Gastroesophageal sphincter (tissue), 4 donors: ENCODE results near the gene SMAP2. TPM values are rescaled to one million over a fixed set of nuclear protein-coding genes. Genes with fewer than 3 reads are reported as not detected.

Source experiments
- ATAC-seq: fragments of 150-250 bp; one replicate; pipeline ENCODE4 v1.9.1; 2016; ENCODE audit warnings: mild to moderate bottlenecking, moderate library complexity
- H3K27ac ChIP-seq, 4 donors: fragments of 200-600 bp; sonication (generic) in 3 of 4; 1 replicate in 3 of 4; 2 replicates in 1 of 4; pipeline ENCODE4 v1.5.1; 2016 to 2019
- H3K27me3 ChIP-seq: fragments of 200-600 bp; sonication (generic); one replicate; pipeline ENCODE4 v1.5.1; 2019
- H3K36me3 ChIP-seq, 2 donors: fragments of 200-600 bp; sonication (generic); one replicate each; pipeline ENCODE4 v1.5.1; 2019; ENCODE audit warnings: control low read depth in 1 of 2
- H3K4me1 ChIP-seq, 3 donors: fragments of 200-600 bp; sonication (generic); 1 replicate in 2 of 3; 2 replicates in 1 of 3; pipeline ENCODE4 v1.5.1; 2016 to 2019; ENCODE audit warnings: control low read depth in 2 of 3
- H3K4me3 ChIP-seq, 2 donors: fragments of 200-600 bp; sonication (generic); one replicate each; pipeline ENCODE4 v1.5.1; 2019; ENCODE audit warnings: mild to moderate bottlenecking in 1 of 2, moderate library complexity in 1 of 2
- H3K9me3 ChIP-seq, 3 donors: fragments of 200-600 bp; sonication (generic); one replicate each; pipeline ENCODE4 v1.5.1; 2017 to 2019; ENCODE audit warnings: control low read depth in 2 of 3
- CTCF ChIP-seq, 4 experiments: fragments of 200-600 bp in 2 of 4; fragments of 450-650 bp in 2 of 4; sonication (generic) in 1 of 4; IDR thresholded peaks; one replicate each; pipeline ENCODE4 v1.5.1; 2017 to 2019; ENCODE audit warnings: antibody characterized with exemption in 4 of 4, mild to moderate bottlenecking in 2 of 4, moderate library complexity in 2 of 4
- EP300 ChIP-seq: sonication (generic); formaldehyde crosslinking; IDR thresholded peaks from one replicate; pipeline ENCODE4 v1.6.1; 2017; ENCODE audit warnings: antibody characterized with exemption, mild to moderate bottlenecking
- POLR2A ChIP-seq, 2 donors: fragments of 450-650 bp; IDR thresholded peaks; one replicate each; pipeline ENCODE4 v1.6.1; 2017; ENCODE audit warnings: antibody characterized with exemption in 2 of 2, mild to moderate bottlenecking in 2 of 2, moderate library complexity in 1 of 2
- POLR2AphosphoS5 ChIP-seq: sonication (generic); formaldehyde crosslinking; IDR thresholded peaks from one replicate; pipeline ENCODE4 v1.6.1; 2017; ENCODE audit warnings: antibody characterized with exemption
- WGBS, 2 donors: methylation state at CpG; one replicate each; pipeline ENCODE4 v1.1.5; 2018; ENCODE audit warnings: low coverage in 1 of 2; 5-methylcytosine and 5-hydroxymethylcytosine counted together
- total RNA-seq, 4 donors: library from RNA; depleted of rRNA; stranded (reverse); fragments of >200 nt; gene quantifications; one replicate each; pipeline ENCODE4 v1.1.0, GENCODE V29; 2016

SMAP2 gene
- total RNA-seq, 4 donors from 2014 or later: 19.9 to 43.2 (median 26.6) TPM

DNA sequence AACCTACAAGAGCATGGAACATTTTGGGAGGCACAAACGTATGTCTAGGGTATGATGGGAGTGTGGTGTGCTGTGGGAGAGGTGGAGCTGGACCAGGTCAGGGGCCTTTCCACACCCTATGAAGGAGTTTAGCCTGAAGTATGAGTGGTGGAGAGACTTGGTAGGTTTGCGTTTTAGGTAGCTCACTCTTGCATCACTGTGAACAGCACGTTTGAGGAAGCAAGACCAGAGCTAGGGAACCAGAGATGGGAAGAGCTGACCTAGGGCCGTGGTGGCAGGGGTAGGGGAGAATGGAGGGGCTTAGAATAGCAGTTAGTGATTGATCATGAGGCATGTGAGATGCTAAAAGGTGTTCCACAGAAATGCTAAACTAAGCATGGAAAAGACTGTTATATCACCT lies 51.7 kb downstream of the SMAP2 start:
- no peaks in the 10 kb centered on the region for H3K4me1 ChIP-seq
- ATAC-seq: no peak
- no peak overlapping the region for H3K4me3 ChIP-seq
- peaks cover 0 to 26% of the 10 kb centered on the region in 2 donors for H3K36me3 ChIP-seq
- WGBS, 2 donors: 65 to 83% methylated on average over 1 to 4 of the region's 4 CpGs
- TF ChIP-seq CTCF (IDR thresholded peaks at IDR 0.05): no peak
- no peak for TF ChIP-seq POLR2A (IDR thresholded peaks at IDR 0.05)
- no peak for TF ChIP-seq POLR2AphosphoS5
- no peak for TF ChIP-seq EP300
- no peaks in the 10 kb centered on the region for H3K9me3 ChIP-seq
- no peak overlapping the region for H3K27ac ChIP-seq
- H3K27me3 ChIP-seq: no peaks in the 10 kb centered on the region

DNA sequence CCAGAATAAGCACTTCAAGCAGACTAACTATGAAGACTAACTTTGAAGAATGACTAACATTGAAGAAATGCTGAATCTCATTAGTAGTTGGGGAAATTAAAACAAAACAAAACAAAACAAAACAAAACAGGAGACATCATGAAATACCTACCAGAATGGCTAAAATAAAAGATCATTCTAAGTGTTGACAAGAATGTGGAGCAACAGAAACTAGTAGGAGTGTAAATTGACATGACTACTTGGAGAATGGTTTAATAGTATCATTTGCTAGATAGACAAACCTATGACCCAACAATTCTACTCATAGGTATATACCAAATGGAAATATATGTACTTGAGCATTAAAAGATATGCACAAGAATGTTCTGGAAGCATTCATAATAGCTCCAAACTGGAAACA lies 57.9 kb downstream of the SMAP2 start:
- no peak overlapping the region for H3K27ac ChIP-seq
- no peaks in the 10 kb centered on the region for H3K36me3 ChIP-seq
- ATAC-seq: no peak
- H3K4me3 ChIP-seq: no peak overlapping the region
- no peaks in the 10 kb centered on the region for H3K9me3 ChIP-seq
- TF ChIP-seq EP300 (no peak), POLR2A (IDR thresholded peaks at IDR 0.05) (no peak)
- H3K27me3 ChIP-seq: no peaks in the 10 kb centered on the region
- no peaks in the 10 kb centered on the region for H3K4me1 ChIP-seq

GRCh38 chr1:40432644-40433390 lies 59.3 kb downstream of the SMAP2 start:
- no peaks in the 10 kb centered on the region for H3K9me3 ChIP-seq
- H3K4me3 ChIP-seq: no peak overlapping the region
- H3K36me3 ChIP-seq: no peaks in the 10 kb centered on the region
- WGBS, 2 donors: 58 to 74% methylated on average over 3 of the region's 3 CpGs
- no peaks in the 10 kb centered on the region for H3K27me3 ChIP-seq
- ATAC-seq: no peak
- no peak overlapping the region for H3K27ac ChIP-seq
- no peaks in the 10 kb centered on the region for H3K4me1 ChIP-seq
- TF ChIP-seq POLR2AphosphoS5 (no peak), CTCF (IDR thresholded peaks at IDR 0.05) (no peak), EP300 (no peak), POLR2A (IDR thresholded peaks at IDR 0.05) (no peak)

DNA sequence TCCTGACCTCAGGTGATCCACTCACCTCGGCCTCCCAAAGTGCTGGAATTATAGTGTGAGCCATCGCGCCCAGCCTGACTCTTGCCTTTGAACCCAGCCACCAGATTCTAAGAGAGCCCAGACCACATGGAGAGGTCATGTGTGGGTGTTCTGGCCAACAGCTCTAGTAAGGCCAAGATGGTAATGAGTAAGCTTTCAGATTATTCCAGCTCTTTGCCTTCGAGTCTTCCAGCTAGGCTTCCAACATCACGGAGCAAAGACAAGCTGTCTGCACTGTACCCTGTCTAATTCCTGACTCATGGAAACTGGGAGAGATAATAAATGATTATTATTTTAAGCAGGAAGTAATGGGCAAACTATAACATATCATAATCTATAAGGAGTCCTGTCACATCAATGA lies 61.9 kb downstream of the SMAP2 start:
- TF ChIP-seq POLR2AphosphoS5 (no peak), CTCF (IDR thresholded peaks at IDR 0.05) (no peak), POLR2A (IDR thresholded peaks at IDR 0.05) (no peak)
- WGBS, 2 donors: 45% methylated on average over 2 of the region's 5 CpGs; no CpG with 5 or more reads in 1 of the 2 donors

DNA sequence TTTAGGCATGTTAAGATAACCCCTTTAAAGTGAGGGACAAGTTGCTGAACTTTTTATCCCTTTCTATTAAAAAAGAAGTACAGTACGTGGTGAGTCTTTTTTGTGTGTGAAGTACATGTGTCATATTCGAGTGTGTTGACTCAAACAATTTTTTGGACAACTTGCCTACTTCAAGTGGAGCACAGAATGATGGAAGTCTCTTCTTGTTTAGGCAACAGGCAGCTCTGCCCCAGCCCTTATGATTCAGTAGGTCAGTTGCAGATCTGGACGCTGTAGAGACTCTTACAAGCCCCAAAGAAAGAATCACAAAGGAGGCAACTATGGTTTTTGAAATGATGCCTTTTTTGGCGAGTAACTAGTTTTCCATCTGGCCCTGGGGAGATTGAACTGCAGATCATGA lies 62.3 kb downstream of the SMAP2 start:
- Histone ChIP-seq H3K27me3 (no peaks in the 10 kb centered on the region), H3K36me3 (no peaks in the 10 kb centered on the region), H3K4me1 (no peaks in the 10 kb centered on the region), H3K27ac (no peak overlapping the region), H3K4me3 (no peak overlapping the region), H3K9me3 (no peaks in the 10 kb centered on the region)
- TF ChIP-seq POLR2A (IDR thresholded peaks at IDR 0.05): no peak
- TF ChIP-seq CTCF (IDR thresholded peaks at IDR 0.05): no peak
- TF ChIP-seq EP300: no peak
- no peak for TF ChIP-seq POLR2AphosphoS5
- no peak for ATAC-seq
- WGBS, 2 donors: 69 to 93% methylated on average over 3 to 4 of the region's 4 CpGs

More for the DNA sequence above, 61.9 kb downstream of the SMAP2 start:
- H3K36me3 ChIP-seq: no peaks in the 10 kb centered on the region
- H3K27me3 ChIP-seq: no peaks in the 10 kb centered on the region
- H3K4me1 ChIP-seq: no peaks in the 10 kb centered on the region
- ATAC-seq: no peak
- no peak overlapping the region for H3K4me3 ChIP-seq
- H3K9me3 ChIP-seq: no peaks in the 10 kb centered on the region
- H3K27ac ChIP-seq: no peak overlapping the region
